Measurements from ENCODE around the gene SDR42E2.

DNA sequence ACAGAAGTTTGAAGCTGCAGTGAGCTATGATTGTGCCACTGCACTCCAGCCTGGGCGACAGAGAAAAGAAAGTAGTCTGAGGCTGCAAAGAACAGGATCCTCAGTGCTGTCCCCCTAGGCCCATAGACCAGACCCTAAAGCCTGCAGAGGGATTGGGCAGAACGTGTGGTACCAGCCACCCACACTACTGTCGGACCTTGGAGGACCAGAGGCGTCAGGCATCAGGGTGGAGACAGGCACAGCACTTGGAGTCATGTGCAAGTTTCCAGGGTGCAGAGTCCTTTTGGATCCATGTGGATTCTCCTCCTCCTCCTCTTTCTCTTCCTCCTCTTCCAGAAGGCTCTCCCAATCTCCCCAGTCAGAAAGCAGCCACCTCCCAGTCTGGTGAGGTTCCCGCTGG lies 2.2 kb downstream of the SDR42E2 start:
- TF ChIP-seq, protein P1, sequence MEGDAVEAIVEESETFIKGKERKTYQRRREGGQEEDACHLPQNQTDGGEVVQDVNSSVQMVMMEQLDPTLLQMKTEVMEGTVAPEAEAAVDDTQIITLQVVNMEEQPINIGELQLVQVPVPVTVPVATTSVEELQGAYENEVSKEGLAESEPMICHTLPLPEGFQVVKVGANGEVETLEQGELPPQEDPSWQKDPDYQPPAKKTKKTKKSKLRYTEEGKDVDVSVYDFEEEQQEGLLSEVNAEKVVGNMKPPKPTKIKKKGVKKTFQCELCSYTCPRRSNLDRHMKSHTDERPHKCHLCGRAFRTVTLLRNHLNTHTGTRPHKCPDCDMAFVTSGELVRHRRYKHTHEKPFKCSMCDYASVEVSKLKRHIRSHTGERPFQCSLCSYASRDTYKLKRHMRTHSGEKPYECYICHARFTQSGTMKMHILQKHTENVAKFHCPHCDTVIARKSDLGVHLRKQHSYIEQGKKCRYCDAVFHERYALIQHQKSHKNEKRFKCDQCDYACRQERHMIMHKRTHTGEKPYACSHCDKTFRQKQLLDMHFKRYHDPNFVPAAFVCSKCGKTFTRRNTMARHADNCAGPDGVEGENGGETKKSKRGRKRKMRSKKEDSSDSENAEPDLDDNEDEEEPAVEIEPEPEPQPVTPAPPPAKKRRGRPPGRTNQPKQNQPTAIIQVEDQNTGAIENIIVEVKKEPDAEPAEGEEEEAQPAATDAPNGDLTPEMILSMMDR (conservative IDR thresholded peaks at IDR 0.05 in 1 of 2, IDR thresholded peaks at IDR 0.05 in 1 of 2; ENCODE audit: low read depth in 1 of 2, low read length in 2 of 2): no peak
- no peak for TF ChIP-seq EZH2 (IDR thresholded peaks at IDR 0.05; ENCODE audit: low read length, missing control alignments)

All from fibroblast of lung (primary cell).